Nephron (organoid): ENCODE results near the gene CELF2.

Experiments used
- H3K27ac Mint-ChIP-seq, 3 experiments: 2 replicates each; pipeline ENCODE4 v1.8.0; 2020; ENCODE audit warnings: mixed read lengths in 3 of 3, mild to moderate bottlenecking in 2 of 3, moderate library complexity in 1 of 3
- H3K27me3 Mint-ChIP-seq: 2 replicates; pipeline ENCODE4 v1.8.0; 2021; ENCODE audit warnings: low read depth, mild to moderate bottlenecking, moderate library complexity, mixed read lengths
- H3K36me3 Mint-ChIP-seq: 2 replicates; pipeline ENCODE4 v1.8.0; 2020; ENCODE audit warnings: low read depth, mixed read lengths
- H3K4me1 Mint-ChIP-seq: 2 replicates; pipeline ENCODE4 v1.8.0; 2020; ENCODE audit warnings: mixed read lengths
- H3K4me3 Mint-ChIP-seq, 3 experiments: 2 replicates each; pipeline ENCODE4 v1.8.0; 2020; ENCODE audit warnings: mild to moderate bottlenecking in 3 of 3, mixed read lengths in 3 of 3, moderate library complexity in 2 of 3
- H3K9me3 Mint-ChIP-seq: 2 replicates; pipeline ENCODE4 v1.8.0; 2020; ENCODE audit warnings: mixed read lengths
- CTCF ChIP-seq, 3 experiments: fragments of 200-600 bp; sonication (generic); IDR thresholded peaks; one replicate each; pipeline ENCODE4 v1.5.0; 2021; ENCODE audit warnings: antibody characterized with exemption in 3 of 3; ENCODE audit not compliant: unreplicated experiment in 3 of 3

The CELF2 gene

GRCh38 chr10:11080564-11080984, 62.9 kb downstream of the CELF2 start:
- Mint-ChIP-seq H3K4me1 (peaks cover 70% of the 10 kb centered on the region), H3K9me3 (no peaks in the 10 kb centered on the region), H3K4me3 (no peak overlapping the region), H3K27ac (peak overlapping the region in 2 of 3 experiments; percentile 27 to 41), H3K36me3 (no peaks in the 10 kb centered on the region), H3K27me3 (peaks cover 7% of the 10 kb centered on the region)
- no peak for TF ChIP-seq CTCF (IDR thresholded peaks at IDR 0.05; ENCODE audit: unreplicated experiment in 3 of 3)

- Mint-ChIP-seq H3K27ac (peak overlapping the region in 1 of 3 experiments; percentile 27), H3K27me3 (peaks cover 7% of the 10 kb centered on the region), H3K4me1 (peaks cover 61% of the 10 kb centered on the region), H3K36me3 (no peaks in the 10 kb centered on the region), H3K9me3 (no peaks in the 10 kb centered on the region), H3K4me3 (no peak overlapping the region)
- no peak for TF ChIP-seq CTCF (IDR thresholded peaks at IDR 0.05; ENCODE audit: unreplicated experiment in 3 of 3)
Observed at GRCh38 chr10:11081408-11081807, 63.7 kb downstream of the CELF2 start.

DNA sequence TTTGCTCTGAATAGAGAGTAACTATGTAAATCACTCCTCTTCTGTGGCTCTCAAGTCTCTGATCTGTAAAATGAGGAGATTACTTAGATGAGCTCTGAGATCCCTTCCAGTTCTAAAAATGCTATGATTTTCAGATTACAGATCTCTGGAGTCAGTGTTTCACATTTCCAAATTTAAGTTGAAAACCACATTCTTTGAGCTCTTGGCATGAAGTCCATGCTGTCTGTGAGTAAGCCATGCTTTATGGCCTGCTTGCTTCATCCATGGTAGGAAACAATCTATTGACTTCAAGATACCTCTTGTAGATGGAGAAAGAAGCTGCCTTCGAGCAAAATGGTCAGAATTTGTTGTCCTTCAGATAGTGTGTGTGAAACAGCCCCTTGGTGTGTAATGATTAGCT, 64.9 kb downstream of the CELF2 start:
- Mint-ChIP-seq H3K27ac (peak overlapping the region in 1 of 3 experiments; percentile 30), H3K36me3 (no peaks in the 10 kb centered on the region), H3K4me1 (peaks cover 50% of the 10 kb centered on the region), H3K9me3 (no peaks in the 10 kb centered on the region), H3K4me3 (no peak overlapping the region), H3K27me3 (peaks cover 7% of the 10 kb centered on the region)
- TF ChIP-seq CTCF (IDR thresholded peaks at IDR 0.05; ENCODE audit: unreplicated experiment in 3 of 3): no peak

- Mint-ChIP-seq H3K27me3 (peaks cover 7% of the 10 kb centered on the region), H3K4me1 (peaks cover 48% of the 10 kb centered on the region), H3K4me3 (no peak overlapping the region), H3K9me3 (no peaks in the 10 kb centered on the region), H3K36me3 (no peaks in the 10 kb centered on the region), H3K27ac (no peak overlapping the region)
- TF ChIP-seq CTCF (IDR thresholded peaks at IDR 0.05; ENCODE audit: unreplicated experiment in 3 of 3): no peak
Observed at GRCh38 chr10:11083051-11083450, 65.4 kb downstream of the CELF2 start.

DNA sequence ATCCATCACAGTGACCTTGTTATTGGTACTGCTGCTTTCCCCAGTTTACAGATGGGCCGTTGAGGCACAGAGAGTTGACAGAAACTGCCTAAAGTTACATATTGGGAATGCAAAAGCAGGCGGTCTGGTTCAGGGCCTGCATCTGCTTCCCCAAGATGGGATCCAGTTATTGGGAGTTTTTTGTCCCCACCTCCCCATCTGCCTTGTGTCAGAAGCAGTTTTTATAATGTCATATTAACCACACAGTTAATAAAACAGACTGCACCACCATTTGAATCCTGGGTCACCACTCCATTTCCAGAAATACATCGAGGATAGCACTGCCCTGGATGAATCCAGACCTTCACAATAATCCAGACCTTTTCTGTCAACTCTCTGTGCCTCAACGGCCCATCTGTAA, 67.9 kb downstream of the CELF2 start:
- TF ChIP-seq CTCF (IDR thresholded peaks at IDR 0.05; ENCODE audit: unreplicated experiment in 3 of 3): no peak
- Mint-ChIP-seq H3K4me3 (no peak overlapping the region), H3K27ac (no peak overlapping the region), H3K36me3 (no peaks in the 10 kb centered on the region), H3K4me1 (peaks cover 38% of the 10 kb centered on the region), H3K27me3 (peaks cover 7% of the 10 kb centered on the region), H3K9me3 (no peaks in the 10 kb centered on the region)

DNA sequence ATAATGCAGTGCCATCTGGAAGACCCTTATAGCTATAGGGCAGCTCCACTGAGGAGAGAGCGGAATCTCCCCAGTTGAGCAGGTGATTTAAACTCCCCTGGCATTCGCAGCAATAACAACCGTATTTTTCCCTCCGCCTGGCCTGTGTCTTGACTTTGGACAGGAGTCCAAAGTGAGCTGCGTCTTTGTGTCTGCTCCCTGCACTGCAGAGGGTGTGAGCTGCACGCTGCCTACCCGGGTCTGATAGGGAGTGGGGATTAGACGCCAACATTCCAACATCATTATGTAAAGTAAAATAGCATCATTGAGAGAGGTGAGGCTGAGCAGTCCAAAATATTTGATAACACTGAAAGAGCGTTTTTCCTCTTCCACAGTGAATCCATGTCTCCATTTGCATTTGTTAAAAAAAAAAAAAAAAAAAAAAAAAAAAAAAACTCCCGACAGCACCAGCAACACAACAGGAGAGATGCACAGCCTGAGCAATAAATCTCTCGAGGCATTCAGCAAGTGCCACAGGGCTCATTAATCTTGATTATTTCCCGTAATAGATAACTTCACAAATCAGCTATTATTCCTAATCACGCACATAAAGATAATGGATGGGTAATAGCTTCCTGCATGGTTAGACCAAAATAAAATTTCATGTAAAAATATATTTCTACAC, 68.6 kb downstream of the CELF2 start:
- Mint-ChIP-seq H3K4me3 (no peak overlapping the region), H3K27ac (peak overlapping the region in 1 of 3 experiments; percentile 1), H3K9me3 (no peaks in the 10 kb centered on the region), H3K27me3 (peaks cover 7% of the 10 kb centered on the region), H3K36me3 (no peaks in the 10 kb centered on the region), H3K4me1 (peaks cover 31% of the 10 kb centered on the region)
- no peak for TF ChIP-seq CTCF (IDR thresholded peaks at IDR 0.05; ENCODE audit: unreplicated experiment in 3 of 3)
